ENCODE data around the gene ZNF518B.
"Not testable (repeated sequence)": the region's sequence is repeated elsewhere in the genome, so short reads cannot be mapped to it uniquely, and the experiment has no call there.

Gene ZNF518B

GRCh38 chr4:10441512-10441911 lies 15.7 kb downstream of the ZNF518B start:
- Histone ChIP-seq H3K4me3 (replicated peaks; ENCODE audit: low read depth, low read length) (no peak overlapping the region), H3K36me3 (ENCODE audit: control insufficient read depth, insufficient read depth, low read length) (peaks cover 9% of the 10 kb centered on the region), H3K27me3 (replicated peaks; ENCODE audit: control insufficient read depth, insufficient read depth, low read length) (no peaks in the 10 kb centered on the region)
- DNase-seq (ENCODE audit: extremely low read depth, insufficient read length): no peak
- TF ChIP-seq CTCF (IDR thresholded peaks at IDR 0.05; ENCODE audit: insufficient read depth, low read length, poor library complexity, severe bottlenecking): no peak

DNA sequence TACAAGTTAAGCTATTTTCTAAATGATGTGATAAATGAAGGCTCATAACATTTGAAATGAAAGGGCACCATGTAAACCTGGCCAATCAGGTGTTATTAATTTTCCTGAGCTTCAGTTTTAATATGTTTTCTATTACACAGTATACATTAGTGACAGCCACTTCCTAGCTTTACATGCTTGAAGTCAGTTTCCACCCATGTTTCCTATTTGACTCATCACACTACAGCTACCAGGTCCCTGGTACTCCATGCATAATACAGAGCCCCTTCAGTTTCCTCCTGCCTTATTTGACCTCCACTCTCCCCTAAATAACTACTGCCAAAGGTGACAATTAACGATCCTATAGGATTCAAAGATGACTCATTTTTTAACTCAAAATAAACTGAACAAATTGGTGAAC lies 18.3 kb downstream of the ZNF518B start:
- DNase-seq (ENCODE audit: extremely low read depth, insufficient read length): no peak
- H3K36me3 ChIP-seq (ENCODE audit: control insufficient read depth, insufficient read depth, low read length): no peaks in the 10 kb centered on the region
- TF ChIP-seq CTCF (IDR thresholded peaks at IDR 0.05; ENCODE audit: insufficient read depth, low read length, poor library complexity, severe bottlenecking): no peak
- H3K4me3 ChIP-seq (replicated peaks; ENCODE audit: low read depth, low read length): no peak overlapping the region
- H3K27me3 ChIP-seq (replicated peaks; ENCODE audit: control insufficient read depth, insufficient read depth, low read length): no peaks in the 10 kb centered on the region

DNA sequence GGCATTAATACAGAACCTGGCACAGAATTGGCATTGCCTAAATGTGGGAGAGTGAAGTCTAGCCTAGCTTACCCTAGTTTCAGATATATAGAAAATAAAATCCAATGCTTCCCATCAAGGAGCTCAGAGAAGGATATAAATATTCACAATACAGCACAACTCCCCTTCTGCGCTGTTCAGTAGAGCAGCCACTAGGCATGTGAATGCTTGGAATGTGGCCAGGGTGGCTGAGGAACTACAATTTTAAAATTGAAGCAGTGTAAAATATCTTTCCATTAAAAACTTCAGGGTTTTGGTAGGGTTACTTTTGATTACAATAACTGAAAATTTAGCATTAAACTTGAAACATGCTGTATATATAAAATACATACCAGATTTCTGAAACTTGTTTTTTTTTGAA lies 19.5 kb downstream of the ZNF518B start:
- DNase-seq (ENCODE audit: extremely low read depth, insufficient read length): no peak
- Histone ChIP-seq H3K27me3 (replicated peaks; ENCODE audit: control insufficient read depth, insufficient read depth, low read length) (no peaks in the 10 kb centered on the region), H3K4me3 (replicated peaks; ENCODE audit: low read depth, low read length) (no peak overlapping the region), H3K36me3 (ENCODE audit: control insufficient read depth, insufficient read depth, low read length) (no peaks in the 10 kb centered on the region)
- TF ChIP-seq CTCF (IDR thresholded peaks at IDR 0.05; ENCODE audit: insufficient read depth, low read length, poor library complexity, severe bottlenecking): no peak

DNA sequence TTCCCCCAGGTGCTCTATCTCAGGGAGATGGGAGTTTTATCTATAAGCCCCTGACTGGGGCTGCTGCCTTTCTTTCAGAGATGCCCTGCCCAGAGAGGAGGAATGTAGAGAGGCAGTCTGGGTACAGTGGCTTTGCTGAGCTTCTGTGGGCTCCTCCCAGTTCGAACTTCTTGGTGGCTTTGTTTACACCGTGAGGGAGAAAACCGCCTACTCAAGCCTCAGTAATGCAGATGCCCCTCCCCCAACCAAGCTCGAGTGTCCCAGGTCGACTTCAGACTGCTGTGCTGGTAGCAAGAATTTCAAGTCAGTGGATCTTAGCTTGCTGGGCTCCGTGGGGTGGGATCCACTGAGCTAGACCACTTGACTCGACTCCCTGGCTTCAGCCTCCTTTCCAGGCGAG lies 29.5 kb downstream of the ZNF518B start:
- DNase-seq (ENCODE audit: extremely low read depth, insufficient read length); H3K27me3 ChIP-seq (replicated peaks; ENCODE audit: control insufficient read depth, insufficient read depth, low read length); H3K4me3 ChIP-seq (replicated peaks; ENCODE audit: low read depth, low read length); H3K36me3 ChIP-seq (ENCODE audit: control insufficient read depth, insufficient read depth, low read length): not testable (repeated sequence)

DNA sequence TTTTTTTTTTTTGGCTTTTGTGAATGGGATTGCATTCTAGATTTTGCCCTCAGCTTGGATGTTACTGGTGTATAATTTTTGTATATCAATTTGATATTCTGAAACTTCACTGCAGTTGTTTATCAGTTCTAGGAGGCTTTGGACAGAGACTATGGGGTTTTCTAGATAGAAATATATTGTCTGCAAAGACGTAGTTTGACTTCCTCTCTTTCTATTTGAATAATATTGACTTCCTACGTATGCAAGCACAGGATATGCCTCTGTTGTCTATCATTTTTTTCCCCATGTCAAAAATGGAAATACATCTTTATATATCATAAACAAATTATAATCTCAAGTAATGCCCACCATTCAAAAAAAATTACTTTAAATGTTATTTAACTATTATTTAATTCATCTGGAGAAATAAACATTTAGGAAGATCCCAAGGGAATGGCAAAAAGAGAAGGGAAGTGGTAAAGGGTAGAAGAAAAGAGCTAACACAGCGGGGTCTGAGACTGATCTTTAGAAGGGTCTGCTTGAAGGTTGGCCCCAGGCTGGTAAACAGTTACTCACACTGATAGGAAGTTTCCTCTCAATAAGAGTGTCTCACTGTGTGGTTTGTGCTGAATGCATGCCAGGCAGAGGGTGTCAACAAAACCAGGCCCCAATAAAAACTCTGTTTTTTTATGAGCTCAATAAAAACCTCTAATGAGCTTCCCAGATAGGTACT lies 35.7 kb downstream of the ZNF518B start:
- Histone ChIP-seq H3K36me3 (ENCODE audit: control insufficient read depth, insufficient read depth, low read length) (no peaks in the 10 kb centered on the region), H3K4me3 (replicated peaks; ENCODE audit: low read depth, low read length) (no peak overlapping the region), H3K27me3 (replicated peaks; ENCODE audit: control insufficient read depth, insufficient read depth, low read length) (no peaks in the 10 kb centered on the region)
- no peak for DNase-seq (ENCODE audit: extremely low read depth, insufficient read length)
- no peak for TF ChIP-seq CTCF (IDR thresholded peaks at IDR 0.05; ENCODE audit: insufficient read depth, low read length, poor library complexity, severe bottlenecking)

DNA sequence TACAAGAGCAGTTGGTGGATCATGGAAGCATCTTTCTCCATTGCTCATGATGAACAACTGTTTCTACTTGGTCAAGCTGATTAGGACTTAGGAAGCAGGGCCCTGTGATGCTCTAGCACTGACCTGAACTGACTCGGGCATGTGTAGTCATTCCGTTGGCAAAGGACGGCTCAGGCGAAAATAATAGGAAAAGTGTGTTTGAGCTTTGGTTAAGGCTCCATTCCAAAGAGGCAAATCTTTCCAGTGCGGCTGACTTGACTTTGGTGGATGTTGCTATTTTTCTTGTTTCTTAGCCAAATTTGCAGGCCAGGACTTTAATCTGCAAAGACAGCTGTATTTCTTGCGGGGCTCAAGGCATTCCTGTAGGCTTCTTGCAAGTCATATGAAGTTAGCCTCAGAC lies 39.5 kb downstream of the ZNF518B start:
- no peak for DNase-seq (ENCODE audit: extremely low read depth, insufficient read length)
- Histone ChIP-seq H3K27me3 (replicated peaks; ENCODE audit: control insufficient read depth, insufficient read depth, low read length) (no peaks in the 10 kb centered on the region), H3K36me3 (ENCODE audit: control insufficient read depth, insufficient read depth, low read length) (no peaks in the 10 kb centered on the region), H3K4me3 (replicated peaks; ENCODE audit: low read depth, low read length) (no peak overlapping the region)
- TF ChIP-seq CTCF (IDR thresholded peaks at IDR 0.05; ENCODE audit: insufficient read depth, low read length, poor library complexity, severe bottlenecking): no peak
